Mesenteric fat pad (tissue), 1 donor: ENCODE data around the gene CTIF. TPM values are rescaled to one million over a fixed set of nuclear protein-coding genes. Genes with fewer than 3 reads are reported as not detected.

ENCODE experiments used
- DNase-seq: peaks from one replicate; pipeline ENCODE4 v3.0.0-alpha.2; 2020; ENCODE audit warnings: low spot score
- total RNA-seq: library from RNA; stranded (reverse); fragmentation: NEBNext Ultra II Directional; extraction: Animal tissue kit (Norgen Biotek cat#: 25700); gene quantifications from one replicate; pipeline ENCODE4 v1.2.1, GENCODE V29; 2021
- donor health status: DM: yes; HTN: yes; CAD: no.

Gene CTIF
- total RNA-seq, 1 donor from 2014 or later: 196 TPM

- no peak for DNase-seq
These were observed 60.6 kb downstream of the CTIF start for GRCh38 chr18:48599391-48599790.

- no peak for DNase-seq
These were observed 61.2 kb downstream of the CTIF start for GRCh38 chr18:48600046-48600445.

GRCh38 chr18:48600456-48601090 is 61.7 kb downstream of the CTIF start:
- no peak for DNase-seq

DNA sequence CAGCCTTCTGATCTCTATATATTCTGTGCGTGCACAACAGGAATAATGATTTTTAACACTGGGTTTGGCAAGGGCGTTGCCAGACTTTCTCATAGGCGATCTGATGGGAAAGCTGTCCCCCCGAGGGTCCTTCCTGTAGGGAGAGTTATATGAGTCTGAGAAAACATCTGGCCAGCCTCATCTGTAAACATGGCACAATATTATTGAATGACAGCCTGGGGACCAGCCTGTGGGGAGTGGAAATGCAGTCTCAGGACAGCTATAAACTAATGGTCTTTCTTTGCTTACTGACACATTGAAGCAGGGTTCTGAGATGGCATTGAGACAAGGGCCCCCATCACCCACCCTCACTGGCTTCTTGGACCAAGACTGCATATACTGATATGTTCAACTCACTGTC is 62.5 kb downstream of the CTIF start:
- DNase-seq: no peak

GRCh38 chr18:48602759-48603390 is 64.0 kb downstream of the CTIF start:
- DNase-seq: no peak

DNA sequence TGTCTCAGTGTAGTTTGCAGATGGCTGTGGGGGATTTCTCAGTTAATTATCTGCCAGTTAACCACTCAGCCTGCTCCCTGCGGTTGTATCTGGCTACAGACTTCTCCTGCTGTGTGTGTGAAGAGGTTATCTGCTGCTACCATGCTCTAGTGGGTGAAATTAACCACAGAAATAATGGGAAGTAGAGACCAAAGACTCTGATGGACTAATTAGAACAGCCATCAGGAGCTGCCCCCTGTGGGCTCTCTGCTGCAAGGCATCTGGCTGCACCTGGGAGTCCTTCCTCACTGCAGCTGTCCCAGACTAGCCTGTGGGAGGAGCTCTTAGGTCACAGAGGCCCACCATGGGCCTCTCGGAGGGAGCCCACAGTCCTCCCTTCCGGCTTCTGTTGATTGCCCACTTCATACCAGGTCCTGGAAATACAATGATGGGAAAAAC is 66.6 kb downstream of the CTIF start:
- no peak for DNase-seq

- DNase-seq: no peak
These were observed 68.5 kb downstream of the CTIF start for GRCh38 chr18:48607056-48607984.

GRCh38 chr18:48608581-48608980 is 69.8 kb downstream of the CTIF start:
- DNase-seq: no peak

- DNase-seq: no peak
These were observed 70.3 kb downstream of the CTIF start for GRCh38 chr18:48609114-48609513.

- no peak for DNase-seq
These were observed 71.3 kb downstream of the CTIF start for GRCh38 chr18:48609820-48610815.

DNA sequence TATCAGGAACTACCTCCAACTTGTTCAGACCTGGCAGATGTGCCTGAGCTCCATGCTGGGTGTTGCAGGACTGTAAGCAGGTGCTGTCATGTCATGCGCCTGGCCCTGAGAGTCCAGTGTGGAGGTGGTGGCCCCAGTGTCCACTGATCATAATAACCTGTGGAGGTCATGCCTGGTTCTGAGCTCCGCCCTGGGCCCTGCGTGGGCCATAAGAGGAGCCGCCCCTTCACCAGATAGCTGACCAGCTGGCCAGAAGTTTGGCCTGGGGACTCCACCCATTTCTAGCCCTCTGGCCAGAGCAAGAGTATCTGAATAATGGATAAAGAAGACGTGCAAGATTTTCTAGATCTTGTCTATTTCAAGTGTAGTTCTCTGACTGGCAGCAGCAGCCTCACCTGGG is 72.4 kb downstream of the CTIF start:
- DNase-seq: no peak

GRCh38 chr18:48611785-48612480 is 73.1 kb downstream of the CTIF start:
- no peak for DNase-seq

DNA sequence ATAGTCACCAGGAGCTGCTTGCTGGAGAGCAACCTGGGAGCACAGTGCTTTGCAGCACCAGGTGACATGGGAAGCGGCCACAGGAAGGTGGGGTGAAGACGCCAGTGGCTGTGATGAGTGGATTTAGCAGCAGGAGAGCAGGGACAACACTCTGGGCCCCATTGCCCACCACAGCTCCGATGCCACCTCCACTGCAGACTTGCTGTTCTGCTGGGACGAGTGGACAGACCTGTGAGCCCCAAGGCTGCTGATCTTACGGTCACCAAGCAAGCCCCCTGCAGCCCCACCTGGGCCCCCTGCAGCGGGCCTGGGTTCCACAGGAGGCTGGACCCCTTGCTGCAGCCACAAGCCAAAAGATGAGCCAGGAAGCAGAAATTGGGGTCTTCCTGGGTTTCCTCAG is 73.7 kb downstream of the CTIF start:
- no peak for DNase-seq

DNA sequence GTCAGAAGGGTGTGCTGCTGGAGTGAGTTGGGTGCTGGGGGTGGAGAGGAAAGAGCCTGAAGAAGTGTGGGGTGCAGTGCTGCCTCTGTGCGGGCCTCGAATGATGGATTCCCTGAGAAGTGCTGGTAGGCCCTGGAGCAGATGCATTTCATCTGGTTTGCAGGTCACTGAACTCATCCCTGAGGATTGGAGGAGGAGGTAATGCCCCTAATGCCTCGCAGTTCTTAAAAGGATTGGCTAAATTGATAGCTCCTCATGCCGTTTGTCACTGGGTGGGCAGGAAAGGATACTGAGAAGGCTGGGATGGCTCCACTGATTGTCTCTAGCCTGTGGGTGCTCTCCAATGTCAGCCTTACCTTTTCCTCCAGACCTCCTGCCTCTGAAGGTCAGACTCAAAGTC is 74.1 kb downstream of the CTIF start:
- no peak for DNase-seq

- DNase-seq: no peak
These were observed 75.0 kb downstream of the CTIF start for GRCh38 chr18:48613589-48614404.

GRCh38 chr18:48615566-48616401 is 77.0 kb downstream of the CTIF start:
- no peak for DNase-seq

DNA sequence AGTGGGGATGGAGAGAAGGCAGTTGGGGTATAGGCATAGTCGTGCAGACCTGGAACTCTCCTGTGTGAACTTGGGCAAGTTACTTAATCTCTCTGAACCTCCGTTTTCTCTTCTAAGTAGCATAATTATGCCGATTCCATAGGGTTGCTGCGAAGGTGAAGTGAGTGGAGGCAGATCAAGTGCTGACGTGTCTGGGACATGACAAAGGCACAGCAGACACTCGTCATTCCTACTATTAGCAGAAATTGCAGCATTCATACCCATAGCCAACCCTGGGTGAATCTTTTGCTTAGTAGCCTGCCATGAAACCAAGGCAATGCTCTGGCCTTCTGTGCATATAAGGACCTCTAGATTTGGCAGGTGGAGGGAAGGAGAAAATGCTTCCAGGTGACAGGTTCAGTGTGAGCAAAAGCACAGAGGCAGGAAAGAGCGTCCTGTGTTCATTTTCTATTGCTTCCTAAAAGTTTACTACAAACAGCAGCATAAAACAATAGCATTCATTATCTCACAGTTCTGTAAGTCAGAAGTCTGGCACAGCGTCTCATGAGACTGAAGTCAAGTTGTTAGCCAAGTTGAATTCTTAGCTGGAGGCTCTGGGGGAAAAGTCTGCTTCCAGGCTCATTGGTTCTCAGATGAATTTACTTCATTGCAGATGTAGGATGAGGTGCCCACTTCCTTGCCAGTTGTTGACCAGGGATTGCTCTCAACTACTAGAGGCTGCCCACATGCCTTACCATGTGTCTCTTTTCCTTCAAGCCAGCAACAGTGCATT is 77.8 kb downstream of the CTIF start:
- no peak for DNase-seq
